HG03159 (cell line): ENCODE results near the gene SYNCRIP.
A peak's percentile ranks its signal among the peaks of the same experiment; 100 is the strongest.
"Not testable (repeated sequence)": the region's sequence is repeated elsewhere in the genome, so short reads cannot be mapped to it uniquely, and the experiment has no call there.

Source experiments
- ATAC-seq: cut with Tn5 transposase; IDR thresholded peaks from one replicate; pipeline ENCODE4 v1.9.1; 2021; ENCODE audit warnings: mild to moderate bottlenecking, moderate library complexity; ENCODE audit not compliant: unreplicated experiment

Gene SYNCRIP

GRCh38 chr6:85600713-85601313, 41.9 kb downstream of the SYNCRIP start:
- no peak for ATAC-seq

GRCh38 chr6:85594197-85594930, 48.3 kb downstream of the SYNCRIP start:
- ATAC-seq: peak; percentile 10

GRCh38 chr6:85593438-85594196, 49.1 kb downstream of the SYNCRIP start, which contains the start of gene SNX14:
SNX14 (minus strand) TSS chr6:85593858; CDS start chr6:85593718, 140 bp downstream.
- peak; percentile 85 for ATAC-seq

- ATAC-seq: no peak
Measured at GRCh38 chr6:85592033-85592432, 50.7 kb downstream of the SYNCRIP start.

- ATAC-seq: no peak
Measured at GRCh38 chr6:85591207-85591606, 51.5 kb downstream of the SYNCRIP start.

GRCh38 chr6:85585741-85586140, 56.9 kb downstream of the SYNCRIP start:
- ATAC-seq: no peak

GRCh38 chr6:85582832-85583231, 59.9 kb downstream of the SYNCRIP start:
- ATAC-seq: not testable (repeated sequence)

GRCh38 chr6:85581572-85581971, 61.1 kb downstream of the SYNCRIP start:
- ATAC-seq: no peak

GRCh38 chr6:85580878-85581267, 61.8 kb downstream of the SYNCRIP start:
- ATAC-seq: peak; percentile 61

GRCh38 chr6:85580118-85580877, 62.4 kb downstream of the SYNCRIP start:
- no peak for ATAC-seq

GRCh38 chr6:85579581-85579980, 63.1 kb downstream of the SYNCRIP start:
- no peak for ATAC-seq

GRCh38 chr6:85576476-85576875, 66.2 kb downstream of the SYNCRIP start:
- ATAC-seq: no peak

GRCh38 chr6:85574932-85575598, 67.6 kb downstream of the SYNCRIP start:
- ATAC-seq: no peak

- no peak for ATAC-seq
Measured at GRCh38 chr6:85569323-85569722, 73.4 kb downstream of the SYNCRIP start.

GRCh38 chr6:85568411-85568810, 74.3 kb downstream of the SYNCRIP start:
- ATAC-seq: no peak

- ATAC-seq: no peak
Measured at GRCh38 chr6:85565736-85566135, 77.0 kb downstream of the SYNCRIP start.

- ATAC-seq: not testable (repeated sequence)
Measured at GRCh38 chr6:85564223-85564622, 78.5 kb downstream of the SYNCRIP start.
